Central memory CD4-positive, alpha-beta T cell (primary cell): ENCODE results near the gene DSCAML1.
"Not testable (repeated sequence)": the region's sequence is repeated elsewhere in the genome, so short reads cannot be mapped to it uniquely, and the experiment has no call there.

Source experiments
- DNase-seq: peaks from one replicate; pipeline ENCODE4 v3.0.0; 2022

DSCAML1 gene

DNA sequence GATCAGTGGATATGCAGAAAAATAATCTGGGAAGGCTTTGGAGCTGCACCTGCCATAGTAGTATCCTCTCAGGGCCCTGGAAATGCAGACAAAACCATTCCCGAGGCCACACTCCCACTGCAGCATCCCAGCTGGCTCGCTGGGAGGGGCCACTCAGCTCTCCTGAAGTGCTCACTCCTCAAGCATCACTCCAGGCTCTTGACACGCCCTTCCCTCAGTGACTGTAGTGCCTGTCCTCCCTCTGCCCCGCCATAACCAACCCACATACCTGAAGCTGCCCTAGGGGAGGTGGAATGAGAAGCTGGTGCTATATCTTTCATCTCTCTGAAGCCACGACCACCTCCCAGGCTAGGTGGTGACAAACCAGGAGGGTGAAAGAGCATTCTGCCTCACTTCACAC, 4.8 kb downstream of the DSCAML1 start:
- no peak for DNase-seq

DNA sequence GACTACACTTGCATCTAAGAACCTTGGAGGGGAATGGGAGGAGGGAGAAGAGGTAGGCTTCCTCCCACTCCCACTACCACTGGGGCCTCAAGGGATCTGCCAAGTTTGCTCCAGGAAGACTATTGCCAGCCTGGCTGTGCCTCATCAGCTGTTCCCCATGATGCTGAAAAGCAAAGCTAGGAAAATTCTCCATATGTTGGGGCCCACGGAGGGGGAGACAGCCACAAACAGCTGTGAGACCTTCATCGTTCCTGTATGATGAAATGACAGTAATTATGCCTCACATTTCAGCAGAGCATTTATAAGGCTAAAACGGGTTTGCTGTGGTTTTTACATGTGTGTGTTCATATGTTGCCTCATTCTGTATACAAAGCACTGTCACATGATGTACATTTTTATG, 6.7 kb downstream of the DSCAML1 start:
- DNase-seq, result no peak

DNA sequence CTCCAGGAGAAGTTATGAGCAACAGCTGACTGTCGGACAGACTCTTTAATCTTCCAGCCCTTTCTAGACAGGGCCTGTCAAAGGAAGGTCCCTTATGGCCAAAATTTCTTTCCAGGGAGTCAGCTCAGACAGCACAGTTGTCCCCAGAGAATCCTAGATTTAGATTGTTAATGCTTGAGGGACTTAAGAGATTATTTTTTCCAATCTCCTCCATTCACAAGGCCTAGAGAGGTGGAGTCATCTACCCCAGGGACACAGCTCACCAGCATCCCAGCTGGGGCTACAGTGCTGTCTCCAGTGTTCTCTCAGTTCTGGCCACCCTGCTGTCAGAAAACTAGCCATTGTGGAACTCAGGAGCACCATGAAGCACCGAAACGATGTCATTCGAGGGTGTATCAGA, 7.8 kb downstream of the DSCAML1 start:
- DNase-seq, result no peak

DNA sequence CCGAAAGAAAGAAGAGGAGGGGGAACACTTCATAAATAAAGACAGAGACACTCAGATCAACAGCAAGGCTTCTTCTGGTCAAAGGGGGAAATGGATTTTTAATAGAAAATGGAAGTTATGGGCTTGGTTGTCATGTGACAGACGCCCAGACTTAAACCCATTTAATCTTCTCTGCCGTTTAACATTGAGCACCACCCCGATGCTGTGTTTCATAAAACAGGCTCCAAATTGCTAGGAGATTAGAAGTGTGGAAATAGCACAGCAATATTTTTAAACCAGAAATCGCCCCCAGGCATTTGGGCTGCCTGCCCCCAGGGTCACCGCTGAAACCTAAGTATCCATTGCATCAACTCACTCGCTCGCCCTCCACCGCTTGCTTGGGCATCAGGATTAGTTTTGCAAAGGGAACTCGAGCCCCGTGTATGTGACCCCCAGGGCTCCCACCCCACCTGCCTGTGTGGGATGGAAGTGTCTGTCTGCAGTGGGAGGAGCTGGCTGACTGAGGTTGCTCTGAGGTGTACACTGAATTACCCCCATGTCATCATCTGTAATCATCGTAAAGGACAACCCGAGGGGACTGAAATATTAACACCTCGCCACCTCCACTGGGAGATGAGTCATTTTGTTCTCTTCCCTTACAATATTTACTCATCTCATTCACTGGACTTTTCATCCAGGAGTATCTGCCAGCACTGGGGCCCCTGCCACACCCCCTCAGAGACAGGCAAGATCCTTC, 10.7 kb downstream of the DSCAML1 start:
- DNase-seq, result no peak

DNA sequence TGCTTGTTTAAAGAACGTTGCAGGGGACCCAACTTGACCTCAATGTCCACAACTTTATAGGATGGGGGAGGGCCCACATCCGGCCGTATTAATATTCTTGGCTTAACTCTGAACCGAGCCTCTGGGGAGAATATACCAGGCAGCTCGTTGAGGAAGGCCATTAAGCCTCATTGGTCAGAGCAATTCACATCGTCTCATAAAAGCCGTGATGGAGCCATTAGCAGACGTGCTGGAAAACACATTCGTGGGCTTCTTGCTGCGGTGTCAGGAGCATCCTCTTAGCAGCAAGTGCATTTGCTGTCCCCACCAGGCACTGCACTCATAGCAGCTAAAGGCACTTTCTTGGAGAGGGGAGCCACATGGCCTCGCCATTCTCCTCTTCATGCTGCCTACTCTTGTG, 14.9 kb downstream of the DSCAML1 start:
- DNase-seq, result no peak

DNA sequence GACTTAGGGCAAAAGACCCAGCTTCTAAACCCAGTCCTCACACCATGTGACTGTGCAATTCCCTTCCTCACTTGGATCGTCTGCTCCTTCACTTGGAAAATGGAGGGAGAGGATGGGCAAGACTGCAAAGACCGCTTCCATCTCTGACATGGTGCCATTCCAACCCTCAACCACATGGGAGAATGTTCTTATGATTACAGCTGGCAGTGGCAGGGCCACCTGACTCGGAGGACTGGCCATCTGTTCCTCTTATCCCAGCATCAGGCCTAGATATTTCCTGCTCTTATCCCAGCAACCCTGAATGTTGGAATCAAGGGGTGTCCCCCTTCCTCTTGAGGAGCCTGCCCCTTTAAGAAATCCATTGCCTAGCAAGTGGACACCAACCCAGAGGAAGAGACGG, 15.4 kb downstream of the DSCAML1 start:
- DNase-seq, result no peak

DNA sequence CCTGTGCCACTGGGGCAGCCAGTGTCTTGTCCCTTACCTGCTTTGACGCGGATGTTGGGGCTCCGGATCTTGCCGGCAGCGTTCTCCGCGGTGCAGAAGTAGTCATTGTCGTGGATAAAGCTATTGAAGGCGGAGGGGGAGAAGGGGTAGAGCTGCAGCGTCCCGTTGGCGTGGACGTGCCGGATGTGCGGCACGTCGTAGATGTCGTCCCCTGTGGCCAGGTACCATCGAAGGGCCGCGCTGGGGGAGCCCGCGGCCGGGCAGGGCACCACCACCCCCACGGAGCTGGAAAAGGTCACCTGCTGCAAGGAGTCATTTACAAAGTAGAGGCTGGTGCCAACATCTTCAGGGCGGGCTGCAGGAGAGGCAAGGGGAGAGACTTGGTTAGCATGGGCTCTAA, 16.6 kb downstream of the DSCAML1 start:
- DNase-seq, result no peak

DNA sequence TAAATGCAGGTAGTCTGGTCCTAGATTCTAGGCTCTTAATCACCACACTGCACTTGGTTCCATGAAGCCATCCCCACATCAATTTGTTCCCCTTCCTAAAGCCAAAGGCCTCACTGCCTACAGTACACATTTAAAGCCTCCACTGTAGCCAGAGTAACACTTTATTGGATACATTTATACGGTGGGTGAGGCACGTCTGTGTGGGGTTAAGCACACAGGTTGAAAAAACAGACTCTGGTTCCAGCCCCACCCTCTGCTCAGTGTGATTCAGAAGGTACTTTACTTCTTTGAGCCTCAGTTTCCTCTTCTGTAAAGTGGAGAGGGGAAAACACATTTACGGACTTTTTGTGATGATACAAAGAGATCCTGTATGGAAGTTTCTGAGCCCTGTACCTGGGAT, 22.5 kb downstream of the DSCAML1 start:
- DNase-seq, result no peak

DNA sequence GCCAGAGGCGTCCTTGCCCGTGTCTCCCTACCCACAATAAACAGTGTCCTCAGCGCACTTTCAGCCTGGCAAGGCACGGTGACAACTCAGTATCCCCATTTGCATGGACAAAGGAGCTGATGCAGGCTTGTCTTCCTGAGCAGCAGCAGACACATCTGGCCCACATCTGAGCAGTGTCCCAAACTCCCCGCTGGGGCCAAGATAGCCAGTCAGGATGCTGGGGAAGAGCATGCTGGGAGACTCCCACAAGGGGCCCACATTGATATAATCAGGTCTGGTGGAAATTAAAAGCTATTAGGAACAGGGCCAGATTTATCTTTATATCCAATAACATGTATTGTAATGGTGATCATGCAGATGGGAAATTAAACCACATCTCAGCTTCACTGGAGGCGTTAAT, 24.7 kb downstream of the DSCAML1 start:
- DNase-seq, result no peak

DNA sequence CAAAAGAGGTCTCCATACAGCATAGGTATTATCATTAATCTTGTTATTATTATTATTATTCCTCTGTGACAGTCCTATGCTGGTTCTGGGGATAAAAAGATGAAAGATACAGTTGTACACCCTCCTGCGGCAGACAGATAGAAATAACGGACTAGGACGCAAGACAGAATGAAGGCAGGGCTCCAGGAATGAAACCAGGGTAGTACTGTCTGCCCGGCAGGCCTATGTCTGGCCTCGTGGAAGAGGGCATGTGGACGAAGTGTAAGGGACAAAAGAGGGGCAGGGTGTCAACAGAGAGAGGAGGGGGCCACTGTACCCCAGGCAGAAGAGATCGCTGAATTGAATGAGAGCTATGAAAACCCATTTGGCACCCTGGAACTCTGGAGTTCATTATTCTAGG, 25.2 kb downstream of the DSCAML1 start:
- DNase-seq, result no peak

DNA sequence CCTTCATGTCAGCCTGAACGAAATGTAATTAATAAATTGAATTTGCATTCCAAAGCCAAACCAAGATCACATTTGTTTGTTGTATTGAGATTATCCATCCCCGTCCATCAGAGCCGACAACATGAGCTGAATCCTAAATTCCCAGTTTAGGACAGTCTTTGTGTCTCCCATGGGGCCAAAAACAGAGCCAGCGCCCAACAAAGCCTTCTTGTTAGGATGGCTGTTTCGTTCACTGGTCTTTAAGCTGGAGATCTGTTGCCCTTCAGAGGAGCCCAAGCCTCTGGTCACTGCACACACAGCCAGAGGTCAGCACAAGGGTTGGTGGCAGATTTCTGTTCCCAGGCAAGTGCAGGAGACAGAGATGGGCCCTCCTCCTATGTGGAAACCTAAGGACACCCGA, 25.8 kb downstream of the DSCAML1 start:
- DNase-seq, result no peak

DNA sequence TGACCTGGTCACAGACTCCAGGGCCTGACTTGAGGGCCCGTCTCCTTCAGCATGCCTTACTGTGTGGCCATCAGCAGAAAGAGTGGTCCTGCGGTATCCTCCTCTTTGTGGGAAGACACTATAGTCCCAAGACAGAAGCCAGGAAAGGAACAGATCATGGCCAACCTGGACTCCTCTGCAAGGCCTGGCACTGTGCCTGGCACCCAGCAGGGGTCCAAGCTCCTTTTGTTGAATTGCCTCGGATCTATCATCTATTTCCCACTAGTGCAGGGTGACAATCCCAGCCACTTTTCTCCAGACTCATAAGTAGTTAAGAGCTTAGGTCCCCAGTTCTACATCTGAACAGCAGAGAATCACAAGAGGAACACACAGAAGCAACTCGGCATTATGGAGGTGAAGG, 27.0 kb downstream of the DSCAML1 start:
- DNase-seq, result no peak

DNA sequence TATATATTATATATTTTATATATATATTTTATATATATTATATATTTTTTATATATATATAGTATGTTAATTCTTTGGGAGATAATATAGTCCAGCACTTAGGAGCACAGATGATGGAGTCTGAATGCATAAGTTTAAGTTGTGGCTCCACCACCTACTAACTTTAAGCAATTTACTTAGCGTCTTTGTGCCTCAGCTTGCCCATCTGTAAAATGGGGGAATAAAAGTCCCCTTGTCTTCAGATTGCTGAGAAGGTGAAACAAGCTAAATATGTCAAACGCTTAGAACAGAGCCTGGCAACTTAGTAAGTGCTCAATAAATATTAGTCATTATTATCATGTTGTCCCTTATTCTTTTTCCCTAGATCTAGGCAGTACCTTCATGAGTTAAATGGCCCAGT, 27.5 kb downstream of the DSCAML1 start:
- DNase-seq, result no peak

DNA sequence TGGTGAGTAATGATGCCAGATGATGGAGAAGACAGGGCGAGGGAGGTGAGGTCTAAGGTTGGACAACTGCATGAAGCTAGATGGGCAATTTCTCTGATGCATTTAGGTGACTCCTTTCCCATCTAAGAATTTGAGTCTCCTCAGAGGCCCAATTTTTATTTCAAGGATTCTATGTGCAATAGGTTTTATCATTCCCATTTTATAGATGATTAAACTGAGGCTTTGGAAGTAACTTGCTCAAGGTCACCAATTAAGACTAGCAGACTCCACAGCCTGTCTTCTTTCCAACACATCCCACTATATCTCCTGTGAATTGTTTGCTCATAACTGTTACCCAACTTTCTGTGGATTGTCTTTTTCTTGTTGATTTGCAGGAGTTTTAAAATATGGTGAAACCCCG, 28.5 kb downstream of the DSCAML1 start:
- DNase-seq, result no peak

DNA sequence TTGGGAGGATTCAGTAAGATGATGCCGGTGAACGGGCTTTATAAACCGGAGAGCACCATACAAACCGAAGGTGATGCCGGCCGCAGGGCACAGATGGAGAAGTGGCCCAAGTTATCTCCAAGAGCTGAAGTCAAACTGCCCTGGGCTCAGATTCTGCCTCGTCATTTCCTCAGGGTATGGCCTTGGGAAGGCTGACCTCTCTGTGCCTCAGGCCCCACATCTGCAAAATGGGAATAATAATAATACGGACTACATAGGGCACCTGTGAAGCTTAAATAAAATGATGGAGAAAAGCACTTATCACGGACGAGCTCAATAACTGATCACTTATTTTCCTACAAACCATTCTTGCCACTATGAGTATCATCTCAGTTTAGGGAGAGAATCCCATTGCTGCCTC, 29.9 kb downstream of the DSCAML1 start:
- no peak for DNase-seq

DNA sequence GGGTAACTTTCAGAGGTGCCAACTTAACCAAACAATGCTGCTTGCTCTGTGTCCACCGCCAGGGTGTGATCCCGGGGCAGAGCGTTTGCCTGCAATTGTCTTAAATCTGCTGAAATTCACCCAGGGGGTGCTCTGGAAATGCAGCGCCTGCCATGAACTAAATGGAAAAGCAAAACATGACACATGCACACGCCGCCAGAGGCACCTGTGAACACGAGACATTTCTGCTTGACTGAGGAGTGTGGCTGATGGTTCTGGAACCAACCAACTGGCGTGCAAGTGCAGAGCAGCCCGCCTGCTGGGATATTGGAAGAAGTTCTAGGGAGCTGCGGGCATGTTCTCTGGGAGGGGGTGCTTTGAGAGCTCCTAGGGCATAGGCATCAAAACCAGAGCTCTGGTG, 30.4 kb downstream of the DSCAML1 start:
- no peak for DNase-seq

DNA sequence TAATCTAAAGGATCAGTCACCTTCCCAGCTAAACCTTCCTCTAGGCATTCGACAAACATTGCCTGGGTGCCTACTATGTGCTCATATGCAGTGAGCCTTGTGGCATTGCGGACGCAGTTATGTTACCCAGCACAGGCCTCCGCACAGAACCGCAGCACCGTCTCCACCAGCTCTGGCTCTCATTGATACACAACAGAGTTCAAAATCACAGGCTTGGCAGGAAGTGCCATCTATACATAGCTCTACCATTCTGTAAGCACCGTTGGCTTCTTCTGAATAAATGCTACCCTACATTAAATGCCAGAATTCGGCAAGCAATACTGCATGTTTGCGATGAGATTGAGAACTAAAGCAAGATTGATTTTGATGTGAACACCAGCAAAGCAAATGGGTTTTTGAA, 31.0 kb downstream of the DSCAML1 start:
- no peak for DNase-seq

DNA sequence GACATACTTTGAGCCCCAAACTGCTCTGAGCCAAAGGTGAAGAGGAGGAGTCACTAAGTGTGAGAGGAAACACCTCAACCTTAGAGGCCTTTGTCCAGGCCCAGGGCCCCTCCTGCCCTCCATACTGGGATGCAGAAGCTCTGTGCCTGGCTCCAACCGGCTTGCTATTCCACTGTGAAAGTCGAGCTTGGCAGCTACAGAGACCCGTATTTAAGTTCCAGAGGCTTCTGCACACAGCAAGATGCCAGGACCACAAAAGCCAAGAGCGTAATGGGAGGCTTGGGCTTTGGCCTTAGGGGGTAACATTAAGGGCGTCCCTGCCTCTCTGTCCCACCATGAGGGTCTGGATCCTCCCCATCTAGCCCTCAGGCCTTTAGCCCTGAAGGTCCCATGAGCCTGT, 31.9 kb downstream of the DSCAML1 start:
- DNase-seq, result no peak

DNA sequence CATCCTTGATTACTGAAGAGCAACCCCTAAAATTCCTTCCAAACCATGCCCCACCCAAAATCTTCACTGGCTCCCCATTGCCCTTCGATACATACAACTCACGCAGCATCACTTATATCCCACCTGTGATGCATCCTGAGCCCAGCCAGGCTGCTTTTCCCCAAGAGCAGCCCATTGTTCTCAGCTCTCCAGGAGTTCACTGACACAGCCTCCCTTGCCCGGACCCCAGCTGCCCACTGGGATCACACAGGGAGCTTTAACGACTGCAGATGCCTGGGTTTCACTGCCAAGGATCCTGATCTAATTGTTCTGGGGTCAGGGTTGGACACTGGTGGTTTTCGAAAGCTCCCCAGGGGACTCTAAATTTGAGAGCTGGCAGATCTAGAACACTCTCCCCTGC, 33.6 kb downstream of the DSCAML1 start:
- not testable (repeated sequence) for DNase-seq

DNA sequence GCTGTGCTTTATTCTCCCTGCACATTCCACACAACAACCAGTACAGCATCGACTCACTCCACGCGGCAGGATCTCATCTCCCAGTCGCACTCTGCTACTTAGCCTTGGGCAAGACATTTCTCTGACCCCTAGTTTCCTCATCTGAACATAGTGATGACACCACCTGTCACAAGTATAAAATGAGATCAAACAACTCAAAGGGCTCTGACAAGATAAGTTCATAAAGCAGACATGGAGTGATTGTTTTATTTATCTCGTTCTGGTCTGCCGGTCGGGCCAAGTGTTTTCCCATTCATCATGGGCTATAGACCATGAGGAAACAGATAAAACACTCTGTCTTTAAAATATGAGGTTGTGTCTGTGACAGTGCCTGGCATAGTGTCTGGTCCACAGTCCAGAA, 35.0 kb downstream of the DSCAML1 start:
- no peak for DNase-seq

DNA sequence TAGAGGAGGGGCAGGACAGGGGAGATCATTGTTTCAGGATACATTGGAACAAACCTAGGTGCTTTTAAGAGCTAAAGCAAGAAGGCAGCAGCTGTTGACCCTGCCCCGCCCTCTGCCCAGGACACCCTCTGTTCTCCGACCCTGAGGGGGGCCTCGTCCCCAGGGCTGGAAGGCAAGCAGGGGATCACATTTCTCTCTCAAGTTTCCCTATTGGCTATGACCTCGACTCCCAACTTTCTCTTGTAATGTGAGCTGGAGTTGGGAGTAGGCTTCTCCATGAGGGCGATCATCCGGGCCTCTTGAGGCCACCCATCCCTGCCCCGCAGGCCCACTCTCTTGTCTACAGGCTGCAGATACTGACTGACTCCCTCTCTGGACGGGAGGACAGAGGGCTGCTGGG, 37.7 kb downstream of the DSCAML1 start:
- no peak for DNase-seq

DNA sequence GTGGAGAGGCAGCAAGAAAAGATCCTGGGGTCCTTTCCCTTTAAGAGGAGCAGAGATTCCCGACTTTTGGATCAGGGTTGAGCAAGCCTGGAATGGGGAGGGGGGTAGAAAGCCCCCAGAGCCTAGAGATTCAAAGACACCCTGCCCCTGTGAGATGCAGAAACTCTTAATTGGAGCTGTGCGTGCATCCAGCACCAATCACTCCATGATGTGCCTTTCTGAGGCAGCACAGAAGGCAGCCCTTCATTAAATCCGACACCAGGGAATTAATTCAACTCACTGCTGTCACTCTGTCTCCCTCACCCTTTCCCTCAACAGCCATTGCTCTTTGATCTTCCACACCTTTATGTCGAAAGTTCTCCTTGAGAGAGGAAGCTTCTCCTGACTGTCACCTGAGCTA, 43.0 kb downstream of the DSCAML1 start:
- DNase-seq, result no peak

DNA sequence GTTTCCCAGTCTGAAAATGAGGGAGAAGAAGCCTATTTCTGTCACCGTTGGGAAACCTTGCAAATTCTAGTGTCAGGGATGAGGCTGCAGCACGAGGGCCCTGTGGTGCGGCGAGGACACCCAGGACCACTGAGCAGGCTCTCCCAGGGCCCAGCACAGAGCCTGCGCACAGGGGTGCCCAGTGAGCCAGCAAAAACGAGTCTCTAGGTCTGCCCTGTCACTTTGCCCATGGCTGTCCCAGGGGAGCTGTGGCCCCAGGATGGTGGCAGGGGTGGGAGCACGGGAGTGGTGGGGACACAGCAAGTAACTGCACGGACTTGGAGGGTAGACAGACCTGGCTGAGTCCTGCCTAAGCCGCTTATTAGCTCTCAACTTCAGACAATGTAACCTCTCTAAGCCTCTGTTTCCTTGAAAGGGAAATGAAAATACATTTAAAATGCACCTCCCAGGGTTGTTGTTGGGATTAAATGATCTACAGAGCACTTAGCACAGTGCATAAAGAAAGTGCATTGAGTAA, 44.2 kb downstream of the DSCAML1 start:
- no peak for DNase-seq

DNA sequence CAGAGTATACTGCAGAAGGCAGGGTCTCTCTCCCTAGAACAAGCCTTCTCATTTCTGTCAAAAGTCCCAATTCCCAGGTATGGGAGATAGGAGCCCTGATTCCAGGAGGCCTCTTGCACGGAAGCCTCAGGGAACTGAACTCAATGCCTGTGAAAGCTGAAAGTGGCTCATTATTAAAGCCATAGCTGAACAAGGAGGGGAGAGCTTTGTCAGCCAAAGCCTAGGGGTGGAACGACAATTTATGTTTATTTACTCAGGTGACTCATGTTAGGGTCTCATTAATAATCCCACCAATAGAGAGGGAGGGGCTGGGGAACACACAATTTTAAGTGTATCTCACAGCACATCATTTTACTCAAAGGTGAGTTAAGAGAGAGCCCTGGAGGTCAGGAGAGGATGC, 44.9 kb downstream of the DSCAML1 start:
- DNase-seq, result no peak

DNA sequence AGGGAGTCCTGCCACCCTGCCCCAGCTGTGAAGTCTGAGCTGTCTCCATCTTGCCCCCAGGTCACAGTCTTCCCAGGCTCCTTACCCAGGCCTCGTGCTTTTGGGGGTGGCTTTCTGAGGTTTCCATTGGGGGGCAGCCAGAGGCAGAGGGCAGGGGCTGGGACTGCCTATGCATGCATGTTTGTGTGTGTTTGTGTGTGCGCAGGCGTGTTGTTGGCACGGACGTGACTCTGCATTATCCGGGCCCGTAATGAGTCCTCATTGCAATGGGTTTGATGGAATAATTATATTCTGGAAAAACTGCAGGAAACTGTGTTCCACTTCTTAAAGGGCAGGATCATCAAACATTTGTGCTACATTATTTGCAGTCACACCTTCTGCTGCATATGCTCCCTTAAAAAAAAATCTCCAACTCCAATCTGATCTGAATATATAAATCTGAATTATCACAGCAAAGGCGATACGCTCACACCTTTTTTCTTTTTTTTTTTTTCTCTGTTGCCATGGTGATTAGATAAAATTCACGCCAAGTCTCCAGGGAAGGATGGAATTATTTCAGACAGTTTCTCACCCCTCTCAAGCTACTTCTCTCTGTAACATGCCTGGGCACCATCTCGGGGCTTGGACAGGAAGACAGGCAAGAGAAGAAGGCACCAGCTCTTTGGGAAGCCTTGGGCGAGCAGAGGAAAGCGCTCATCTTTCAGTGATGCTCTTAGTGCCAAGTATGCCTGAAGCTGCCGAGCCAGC, 45.9 kb downstream of the DSCAML1 start:
- no peak for DNase-seq
